Panc1 (cell line): ENCODE data around the gene NTMT1.

Source experiments
- POLR2AphosphoS5 ChIP-seq: IDR thresholded peaks from 2 replicates; pipeline ENCODE4 v1.6.1; 2012; ENCODE audit warnings: mild to moderate bottlenecking, low read depth, low read length, moderate library complexity
- SIN3A ChIP-seq: IDR thresholded peaks from 2 replicates; pipeline ENCODE4 v1.6.1; 2012; ENCODE audit warnings: low read depth, mild to moderate bottlenecking, low read length, moderate library complexity, borderline replicate concordance; ENCODE audit not compliant: insufficient read depth
- TCF7L2 ChIP-seq: IDR thresholded peaks from 2 replicates; pipeline ENCODE4 v1.6.1; 2011; ENCODE audit warnings: mild to moderate bottlenecking, low read depth, low read length, inconsistent platforms
- TF ChIP-seq, protein P1 (sequence below): fragments of 450-650 bp; IDR thresholded peaks from 2 replicates; pipeline ENCODE4 v1.5.1; 2017; ENCODE audit warnings: mild to moderate bottlenecking
- TF ChIP-seq, protein P2 (sequence below), 2 experiments: IDR thresholded peaks; 2 replicates each; pipeline ENCODE4 v1.6.1; 2011 to 2012; ENCODE audit warnings: low read depth in 2 of 2, control low read depth in 1 of 2, low read length in 1 of 2, mild to moderate bottlenecking in 1 of 2, moderate library complexity in 1 of 2; ENCODE audit not compliant: insufficient read depth in 1 of 2

DNA sequence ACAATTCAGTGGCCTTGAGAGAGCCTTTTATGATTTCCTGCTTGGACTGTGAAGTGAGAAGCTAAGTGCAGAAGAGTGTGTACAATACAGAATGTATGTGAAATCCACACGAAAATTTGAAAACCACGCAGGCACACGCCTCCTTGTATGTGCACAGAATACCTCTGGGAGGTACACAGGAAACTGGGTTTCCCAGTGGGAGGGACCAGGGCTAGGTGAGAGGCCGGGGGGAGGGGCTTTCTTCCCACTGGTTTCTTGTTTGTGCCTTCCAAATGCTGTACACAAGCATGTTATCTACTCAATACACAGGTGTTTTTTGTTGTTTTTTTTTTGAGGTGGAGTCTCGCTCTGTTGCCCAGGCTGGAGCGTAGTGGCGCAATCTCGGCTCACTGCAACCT is 21.2 kb upstream of the NTMT1 start:
- TF ChIP-seq, protein P1, sequence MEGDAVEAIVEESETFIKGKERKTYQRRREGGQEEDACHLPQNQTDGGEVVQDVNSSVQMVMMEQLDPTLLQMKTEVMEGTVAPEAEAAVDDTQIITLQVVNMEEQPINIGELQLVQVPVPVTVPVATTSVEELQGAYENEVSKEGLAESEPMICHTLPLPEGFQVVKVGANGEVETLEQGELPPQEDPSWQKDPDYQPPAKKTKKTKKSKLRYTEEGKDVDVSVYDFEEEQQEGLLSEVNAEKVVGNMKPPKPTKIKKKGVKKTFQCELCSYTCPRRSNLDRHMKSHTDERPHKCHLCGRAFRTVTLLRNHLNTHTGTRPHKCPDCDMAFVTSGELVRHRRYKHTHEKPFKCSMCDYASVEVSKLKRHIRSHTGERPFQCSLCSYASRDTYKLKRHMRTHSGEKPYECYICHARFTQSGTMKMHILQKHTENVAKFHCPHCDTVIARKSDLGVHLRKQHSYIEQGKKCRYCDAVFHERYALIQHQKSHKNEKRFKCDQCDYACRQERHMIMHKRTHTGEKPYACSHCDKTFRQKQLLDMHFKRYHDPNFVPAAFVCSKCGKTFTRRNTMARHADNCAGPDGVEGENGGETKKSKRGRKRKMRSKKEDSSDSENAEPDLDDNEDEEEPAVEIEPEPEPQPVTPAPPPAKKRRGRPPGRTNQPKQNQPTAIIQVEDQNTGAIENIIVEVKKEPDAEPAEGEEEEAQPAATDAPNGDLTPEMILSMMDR = no peak
- TF ChIP-seq, protein P2, sequence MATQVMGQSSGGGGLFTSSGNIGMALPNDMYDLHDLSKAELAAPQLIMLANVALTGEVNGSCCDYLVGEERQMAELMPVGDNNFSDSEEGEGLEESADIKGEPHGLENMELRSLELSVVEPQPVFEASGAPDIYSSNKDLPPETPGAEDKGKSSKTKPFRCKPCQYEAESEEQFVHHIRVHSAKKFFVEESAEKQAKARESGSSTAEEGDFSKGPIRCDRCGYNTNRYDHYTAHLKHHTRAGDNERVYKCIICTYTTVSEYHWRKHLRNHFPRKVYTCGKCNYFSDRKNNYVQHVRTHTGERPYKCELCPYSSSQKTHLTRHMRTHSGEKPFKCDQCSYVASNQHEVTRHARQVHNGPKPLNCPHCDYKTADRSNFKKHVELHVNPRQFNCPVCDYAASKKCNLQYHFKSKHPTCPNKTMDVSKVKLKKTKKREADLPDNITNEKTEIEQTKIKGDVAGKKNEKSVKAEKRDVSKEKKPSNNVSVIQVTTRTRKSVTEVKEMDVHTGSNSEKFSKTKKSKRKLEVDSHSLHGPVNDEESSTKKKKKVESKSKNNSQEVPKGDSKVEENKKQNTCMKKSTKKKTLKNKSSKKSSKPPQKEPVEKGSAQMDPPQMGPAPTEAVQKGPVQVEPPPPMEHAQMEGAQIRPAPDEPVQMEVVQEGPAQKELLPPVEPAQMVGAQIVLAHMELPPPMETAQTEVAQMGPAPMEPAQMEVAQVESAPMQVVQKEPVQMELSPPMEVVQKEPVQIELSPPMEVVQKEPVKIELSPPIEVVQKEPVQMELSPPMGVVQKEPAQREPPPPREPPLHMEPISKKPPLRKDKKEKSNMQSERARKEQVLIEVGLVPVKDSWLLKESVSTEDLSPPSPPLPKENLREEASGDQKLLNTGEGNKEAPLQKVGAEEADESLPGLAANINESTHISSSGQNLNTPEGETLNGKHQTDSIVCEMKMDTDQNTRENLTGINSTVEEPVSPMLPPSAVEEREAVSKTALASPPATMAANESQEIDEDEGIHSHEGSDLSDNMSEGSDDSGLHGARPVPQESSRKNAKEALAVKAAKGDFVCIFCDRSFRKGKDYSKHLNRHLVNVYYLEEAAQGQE (IDR thresholded peaks at IDR 0.05; ENCODE audit: insufficient read depth in 1 of 2, low read depth in 2 of 2, low read length in 1 of 2) = no peak
- TF ChIP-seq POLR2AphosphoS5 (no peak), TCF7L2 (no peak), SIN3A (no peak)
